HG03378 (cell line): Measurements from ENCODE around the gene OLFM1.

Experiments
- ATAC-seq: cut with Tn5 transposase; IDR thresholded peaks from one replicate; pipeline ENCODE4 v1.9.1; 2021; ENCODE audit warnings: mild to moderate bottlenecking, moderate library complexity; ENCODE audit not compliant: unreplicated experiment

OLFM1 gene

GRCh38 chr9:135076143-135076875, 11.2 kb upstream of the OLFM1 start:
- ATAC-seq = no peak

DNA sequence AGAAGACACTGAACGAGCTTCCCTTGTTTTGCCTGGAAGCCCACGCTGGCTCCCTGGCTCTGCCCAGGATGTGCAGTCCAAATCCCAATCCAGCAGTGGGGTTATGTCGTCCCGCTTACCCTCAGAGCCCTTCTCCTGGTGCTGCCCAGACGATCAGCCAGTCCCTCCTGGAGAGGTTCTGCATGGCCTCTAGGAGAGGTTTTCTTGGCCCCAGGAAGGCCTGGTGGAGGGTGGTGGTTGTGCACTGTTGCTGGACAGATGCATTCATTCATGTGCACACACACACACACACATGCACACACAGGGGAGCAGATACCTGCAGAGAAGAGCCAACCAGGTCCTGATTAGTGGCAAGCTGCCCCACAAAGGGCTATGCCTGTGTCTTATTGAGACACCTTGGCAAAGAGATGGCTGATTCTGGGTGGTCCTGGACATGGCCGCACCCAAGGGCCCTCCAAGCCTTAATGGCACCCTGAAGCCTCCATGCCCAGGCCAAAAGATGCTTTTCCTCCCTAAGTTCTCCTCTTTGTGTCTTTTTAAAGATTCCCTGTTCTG, 10.5 kb upstream of the OLFM1 start:
- ATAC-seq = no peak

- no peak for ATAC-seq
These were observed 9.8 kb upstream of the OLFM1 start for GRCh38 chr9:135077497-135078200.

GRCh38 chr9:135078361-135078821, 9.1 kb upstream of the OLFM1 start:
- ATAC-seq = no peak

DNA sequence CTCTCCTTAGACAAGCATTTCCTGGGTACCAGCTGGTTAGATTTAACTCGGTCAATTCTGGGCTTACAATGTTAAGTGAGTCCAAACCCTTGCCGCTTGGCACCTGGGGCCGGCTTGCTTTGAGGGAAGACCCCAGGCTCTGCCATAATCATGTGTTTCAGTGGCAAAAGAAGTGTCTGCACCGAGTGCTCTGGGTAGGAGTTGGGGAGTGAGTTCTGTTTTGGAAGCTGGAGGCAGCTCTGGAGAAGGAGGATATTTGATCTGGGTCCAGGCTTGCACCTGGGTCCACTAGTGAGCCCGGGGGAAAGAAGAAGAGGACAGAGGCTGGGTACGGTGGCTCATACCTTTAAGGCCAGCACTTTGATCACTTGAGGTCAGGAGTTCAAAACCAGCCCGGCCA, 8.4 kb upstream of the OLFM1 start:
- no peak for ATAC-seq

- ATAC-seq = no peak
These were observed 7.8 kb upstream of the OLFM1 start for GRCh38 chr9:135079676-135080075.

DNA sequence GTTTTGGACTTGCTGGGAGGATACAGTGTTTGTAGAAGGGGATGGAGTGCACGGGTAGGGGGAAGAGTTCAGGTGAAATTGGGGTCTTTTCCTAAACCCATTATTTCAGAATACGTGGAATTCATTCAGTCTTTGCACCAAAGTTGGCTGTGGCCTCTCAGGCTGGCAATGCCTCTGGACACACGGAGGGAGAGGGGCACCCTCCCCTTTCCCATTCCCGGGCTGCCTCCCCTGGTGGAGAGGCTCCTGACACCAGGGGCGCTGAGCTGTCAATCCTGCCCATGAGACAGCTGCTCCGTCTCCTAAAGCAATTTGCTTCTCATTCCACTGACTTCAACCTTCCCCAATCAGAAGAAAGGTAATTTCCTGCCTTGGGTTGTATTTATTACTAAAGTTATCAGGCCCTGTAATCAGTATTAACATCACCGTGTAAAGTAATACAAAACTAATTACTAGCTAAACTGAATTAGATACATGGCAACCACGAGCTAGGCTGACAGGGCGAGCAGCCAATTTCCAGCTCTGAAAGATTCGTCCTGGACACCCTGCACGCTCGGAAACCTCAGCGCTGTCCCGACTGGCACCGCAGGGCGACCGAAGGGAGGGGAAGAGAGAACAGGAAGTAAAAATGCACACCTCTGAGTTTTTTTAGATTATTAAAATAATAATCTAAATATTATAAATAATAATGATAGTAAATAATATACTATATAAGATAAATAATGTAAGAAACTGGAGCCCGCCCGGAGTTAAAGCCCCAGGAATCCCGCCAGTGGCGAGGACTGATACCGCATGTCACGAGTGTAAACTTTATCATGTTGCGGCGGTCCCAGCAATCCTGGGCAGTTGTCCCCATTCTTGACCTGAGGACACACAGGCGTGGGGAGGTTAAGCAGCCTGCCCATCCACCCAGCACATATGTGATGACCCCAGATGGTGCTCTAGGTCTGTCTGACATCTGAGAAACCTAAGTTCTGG, 6.9 kb upstream of the OLFM1 start:
- no peak for ATAC-seq

DNA sequence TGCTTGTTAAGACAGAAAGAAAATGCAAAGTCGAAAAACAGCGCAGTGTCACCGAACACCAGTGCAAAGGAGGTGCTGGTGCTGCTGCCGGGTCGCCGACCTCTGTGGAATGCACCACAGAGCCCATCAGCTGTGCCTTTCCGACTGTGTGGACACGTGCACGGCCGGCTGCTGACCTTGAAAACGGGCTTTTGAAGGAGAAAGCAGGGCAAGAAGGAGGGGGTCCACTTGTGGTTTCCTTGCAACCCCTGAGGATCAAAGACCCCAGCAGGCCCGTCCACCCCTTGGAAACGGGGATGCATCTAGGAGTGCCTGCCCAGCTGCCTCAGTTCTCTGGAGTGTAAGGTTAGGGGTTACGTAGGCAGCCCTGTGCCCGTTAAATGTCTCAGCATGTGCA, 6.2 kb upstream of the OLFM1 start:
- no peak for ATAC-seq

GRCh38 chr9:135081731-135082130, 5.7 kb upstream of the OLFM1 start:
- ATAC-seq = no peak

DNA sequence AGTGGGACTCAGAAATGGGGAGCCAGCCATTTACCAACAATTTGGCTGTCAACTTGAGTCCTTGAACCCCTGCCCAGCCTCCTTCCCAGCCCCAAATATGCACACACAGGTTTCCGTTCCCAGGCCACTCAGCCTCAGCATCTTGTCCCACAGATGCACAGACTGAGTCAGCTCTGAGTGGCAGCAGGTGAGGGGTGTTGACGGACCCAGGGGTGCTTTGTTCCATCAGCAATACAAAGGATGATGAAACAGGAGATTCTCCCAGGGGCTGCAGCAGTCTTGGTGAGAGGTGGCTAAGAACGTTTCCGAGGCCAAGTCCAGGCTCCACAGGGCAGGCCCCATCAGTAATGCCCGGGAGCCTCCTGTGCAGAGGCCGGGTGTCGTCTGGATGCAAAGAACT, 4.9 kb upstream of the OLFM1 start:
- ATAC-seq = no peak

DNA sequence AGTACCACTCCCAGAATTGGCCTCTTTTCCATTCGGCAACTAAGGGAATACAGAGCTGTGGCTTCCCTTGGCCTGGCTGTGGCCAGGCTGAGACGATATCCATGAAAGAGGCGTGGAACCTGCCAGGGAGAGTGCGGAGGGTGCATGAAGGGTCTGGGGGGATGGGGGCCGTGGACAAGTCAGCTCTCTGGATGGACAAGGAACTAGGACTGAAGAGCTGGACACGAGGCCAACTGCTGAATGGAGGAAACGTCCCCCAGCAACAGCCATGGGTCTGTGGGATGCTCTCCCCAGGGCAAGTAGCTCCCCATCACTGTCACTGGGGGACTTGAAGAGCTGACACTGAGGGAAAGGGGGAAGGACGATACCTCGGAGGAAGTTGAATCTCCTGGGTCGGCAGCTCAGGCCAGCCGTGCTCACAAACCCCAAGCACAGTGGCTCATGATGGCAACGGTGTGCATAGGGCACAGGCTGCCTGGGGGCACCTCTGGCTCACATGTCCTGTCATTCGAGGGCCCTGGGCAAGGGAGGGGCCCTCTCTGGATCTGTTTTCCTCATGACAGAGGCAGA, 4.1 kb upstream of the OLFM1 start:
- no peak for ATAC-seq

- no peak for ATAC-seq
These were observed 3.6 kb upstream of the OLFM1 start for GRCh38 chr9:135083831-135084230.

- no peak for ATAC-seq
These were observed 3.2 kb upstream of the OLFM1 start for GRCh38 chr9:135084262-135084661.

- no peak for ATAC-seq
These were observed 2.3 kb upstream of the OLFM1 start for GRCh38 chr9:135084881-135085760.

GRCh38 chr9:135085830-135086546, 1.5 kb upstream of the OLFM1 start:
- ATAC-seq = no peak

DNA sequence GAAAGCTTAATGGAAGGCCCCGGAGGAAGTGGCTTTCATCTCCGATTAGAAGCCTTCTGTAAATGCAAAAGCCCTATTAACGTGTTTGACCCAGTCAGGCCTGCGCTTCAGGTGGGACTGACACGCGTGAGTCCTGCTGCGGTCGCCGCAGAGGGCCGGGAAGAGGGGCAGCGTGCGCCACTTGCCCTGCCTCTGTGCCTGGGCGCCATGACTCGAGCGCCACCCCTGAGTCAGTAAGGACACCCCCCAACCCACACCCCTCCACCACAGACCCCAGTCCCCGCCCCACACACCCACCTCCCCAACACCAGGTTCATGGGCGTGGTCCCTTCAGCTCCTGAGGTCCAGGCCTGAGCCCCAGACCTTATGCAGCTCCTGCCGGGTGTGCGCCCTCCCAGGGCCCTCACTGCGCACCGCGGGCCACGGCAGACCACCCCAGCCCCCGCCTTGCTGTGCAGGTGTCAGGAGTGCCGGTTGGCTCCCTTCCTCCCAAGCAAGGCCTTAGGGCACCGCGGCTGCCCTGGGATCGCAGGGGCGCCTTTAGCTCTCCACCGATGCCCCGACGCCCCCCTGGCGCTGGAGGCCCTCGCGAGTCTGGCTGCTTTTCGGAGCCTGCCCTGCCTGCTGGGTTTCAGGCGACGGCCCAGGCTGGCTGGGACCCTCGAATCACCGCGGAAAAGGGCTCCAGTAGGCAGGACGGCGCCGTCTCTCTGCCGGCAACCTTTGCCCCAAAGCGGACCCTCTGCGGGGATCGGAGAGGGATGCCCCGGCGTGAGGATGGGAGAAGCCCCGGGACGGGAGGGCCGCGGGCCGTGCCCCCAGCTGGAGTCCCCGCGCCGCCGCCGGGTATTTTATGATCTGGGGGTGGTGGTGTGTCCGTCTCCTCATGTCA, 625 bp upstream of the OLFM1 start:
- no peak for ATAC-seq

GRCh38 chr9:135087899-135088347, 455 bp downstream of the OLFM1 start:
- ATAC-seq = no peak
